Smooth muscle cell (in vitro differentiated cells): ENCODE measurements around the gene FBXL19. TPM values are rescaled to one million over a fixed set of nuclear protein-coding genes. Genes with fewer than 3 reads are reported as not detected.
A peak's percentile ranks its signal among the peaks of the same experiment; 100 is the strongest.

ENCODE experiments used
- DNase-seq: peaks from one replicate; lab custom pipeline; 2025; ENCODE audit not compliant: unreplicated experiment; lab: John Stamatoyannopoulos, UW
- H2AFZ ChIP-seq: fragments of 200-600 bp; sonication (generic); 2 replicates; pipeline ENCODE4 v1.6.0; 2016; ENCODE audit warnings: antibody characterized with exemption, low read depth, mild to moderate bottlenecking
- H3F3A ChIP-seq: fragments of 200-600 bp; sonication (generic); 2 replicates; pipeline ENCODE4 v1.6.0; 2017; ENCODE audit warnings: antibody characterized with exemption, low read depth
- H3K27ac ChIP-seq: fragments of 200-600 bp; sonication (generic); 2 replicates; pipeline ENCODE4 v1.5.1; 2016; ENCODE audit warnings: low read depth, mild to moderate bottlenecking
- H3K27me3 ChIP-seq: fragments of 200-600 bp; sonication (generic); 2 replicates; pipeline ENCODE4 v1.6.1; 2016; ENCODE audit warnings: low read depth, mild to moderate bottlenecking
- H3K36me3 ChIP-seq: fragments of 200-600 bp; sonication (generic); 2 replicates; pipeline ENCODE4 v1.5.1; 2016; ENCODE audit warnings: low read depth
- H3K4me1 ChIP-seq: fragments of 200-600 bp; sonication (generic); 2 replicates; pipeline ENCODE4 v1.5.1; 2016; ENCODE audit warnings: low read depth
- H3K4me2 ChIP-seq: fragments of 200-600 bp; sonication (generic); 2 replicates; pipeline ENCODE4 v1.6.0; 2016; ENCODE audit warnings: mild to moderate bottlenecking
- H3K4me3 ChIP-seq: fragments of 200-600 bp; sonication (generic); 2 replicates; pipeline ENCODE4 v1.5.1; 2016; ENCODE audit warnings: mild to moderate bottlenecking
- H3K79me2 ChIP-seq: fragments of 200-600 bp; sonication (generic); 2 replicates; pipeline ENCODE4 v1.6.0; 2016; ENCODE audit warnings: low read depth, mild to moderate bottlenecking
- H3K9ac ChIP-seq: fragments of 200-600 bp; sonication (generic); 2 replicates; pipeline ENCODE4 v1.6.0; 2016; ENCODE audit warnings: low read depth
- H3K9me3 ChIP-seq: fragments of 200-600 bp; sonication (generic); replicated peaks from 2 replicates; pipeline ENCODE4 v1.5.1; 2016; ENCODE audit warnings: low read depth
- H4K20me1 ChIP-seq: fragments of 200-600 bp; sonication (generic); 2 replicates; pipeline ENCODE4 v1.6.0; 2016; ENCODE audit warnings: low read depth
- WGBS: methylation state at CpG from one replicate; pipeline ENCODE4 v1.1.7; 2016; ENCODE audit warnings: low lambda C conversion rate; 5-methylcytosine and 5-hydroxymethylcytosine counted together
- polyA plus RNA-seq: library from polyadenylated mRNA; unstranded; fragments of >200 nt; fragmentation: Nextera tagmentation; extraction: Ambion mirVana; gene quantifications from 2 replicates; pipeline ENCODE4 v1.2.1, GENCODE V29; 2016
- total RNA-seq: library from RNA; depleted of rRNA; stranded (reverse); fragments of >200 nt; gene quantifications from 2 replicates; pipeline ENCODE4 v1.2.3, GENCODE V29; 2014
- TF ChIP-seq, protein P1 (sequence below): fragments of 200-600 bp; sonication (generic); IDR thresholded peaks from 2 replicates; pipeline ENCODE4 v1.5.1; 2017; ENCODE audit warnings: borderline replicate concordance, mild to moderate bottlenecking, antibody characterized with exemption; ENCODE audit not compliant: insufficient read depth, poor library complexity, severe bottlenecking

Gene FBXL19
- total and polyA plus RNA-seq, 2 experiments from 2014 or later = 1.3 to 4.5 TPM

DNA sequence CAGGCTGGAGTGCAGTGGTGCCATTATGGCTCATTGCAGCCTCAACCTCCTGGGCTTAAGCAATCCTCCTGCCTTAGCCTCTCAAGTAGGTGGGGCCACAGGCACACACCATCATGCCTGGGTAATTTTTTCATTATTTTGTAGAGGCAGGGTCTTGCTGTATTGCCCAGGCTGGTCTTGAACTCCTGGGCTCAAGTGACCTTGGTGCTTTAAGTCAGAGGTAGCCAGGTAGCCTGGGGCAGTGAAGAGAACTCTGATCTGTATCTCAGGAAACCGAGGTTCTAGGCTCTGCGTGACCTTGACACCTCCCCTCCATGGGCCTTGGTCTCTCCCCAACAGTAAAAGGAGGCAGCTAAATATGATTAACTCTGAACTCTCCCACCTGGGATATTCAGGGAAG lies 23.6 kb upstream of the FBXL19 start:
- H3K4me1 ChIP-seq = peaks cover 9% of the 10 kb centered on the region
- peaks cover 13% of the 10 kb centered on the region for H3F3A ChIP-seq
- WGBS = 93% methylated on average over 2 of the region's 2 CpGs

DNA sequence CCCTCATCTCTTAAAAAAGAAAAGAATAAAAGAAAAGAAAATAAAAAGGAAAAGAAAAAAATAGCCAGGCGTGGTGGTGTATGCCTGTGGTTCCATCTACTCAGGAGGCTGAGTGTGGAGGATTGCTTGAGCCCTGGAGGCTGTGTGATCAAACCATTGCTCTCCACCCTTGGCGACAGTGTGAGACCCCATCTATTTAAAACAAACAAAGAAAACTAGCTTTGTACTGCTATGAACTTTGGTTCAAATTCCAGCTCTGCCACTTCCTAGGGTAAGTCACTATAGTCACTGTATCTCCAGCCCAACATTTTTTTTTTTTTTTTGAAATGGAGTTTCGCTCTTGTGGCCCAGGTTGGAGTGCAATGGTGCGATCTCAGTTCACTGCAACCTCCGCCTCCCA lies 22.8 kb upstream of the FBXL19 start:
- Histone ChIP-seq H3K4me2 (no peak overlapping the region), H3K27ac (no peak overlapping the region), H3K27me3 (no peaks in the 10 kb centered on the region), H3K4me3 (no peak overlapping the region), H3K9me3 (no peaks in the 10 kb centered on the region), H3K79me2 (peaks cover 3% of the 10 kb centered on the region), H4K20me1 (no peaks in the 10 kb centered on the region), H3K36me3 (no peaks in the 10 kb centered on the region), H2AFZ (no peak overlapping the region), H3K4me1 (peaks cover 8% of the 10 kb centered on the region), H3K9ac (no peak overlapping the region), H3F3A (peaks cover 10% of the 10 kb centered on the region)
- TF ChIP-seq, protein P1, sequence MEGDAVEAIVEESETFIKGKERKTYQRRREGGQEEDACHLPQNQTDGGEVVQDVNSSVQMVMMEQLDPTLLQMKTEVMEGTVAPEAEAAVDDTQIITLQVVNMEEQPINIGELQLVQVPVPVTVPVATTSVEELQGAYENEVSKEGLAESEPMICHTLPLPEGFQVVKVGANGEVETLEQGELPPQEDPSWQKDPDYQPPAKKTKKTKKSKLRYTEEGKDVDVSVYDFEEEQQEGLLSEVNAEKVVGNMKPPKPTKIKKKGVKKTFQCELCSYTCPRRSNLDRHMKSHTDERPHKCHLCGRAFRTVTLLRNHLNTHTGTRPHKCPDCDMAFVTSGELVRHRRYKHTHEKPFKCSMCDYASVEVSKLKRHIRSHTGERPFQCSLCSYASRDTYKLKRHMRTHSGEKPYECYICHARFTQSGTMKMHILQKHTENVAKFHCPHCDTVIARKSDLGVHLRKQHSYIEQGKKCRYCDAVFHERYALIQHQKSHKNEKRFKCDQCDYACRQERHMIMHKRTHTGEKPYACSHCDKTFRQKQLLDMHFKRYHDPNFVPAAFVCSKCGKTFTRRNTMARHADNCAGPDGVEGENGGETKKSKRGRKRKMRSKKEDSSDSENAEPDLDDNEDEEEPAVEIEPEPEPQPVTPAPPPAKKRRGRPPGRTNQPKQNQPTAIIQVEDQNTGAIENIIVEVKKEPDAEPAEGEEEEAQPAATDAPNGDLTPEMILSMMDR = no peak
- WGBS = 98% methylated on average over 5 of the region's 5 CpGs
- DNase-seq = no peak

More for the DNA sequence above, 23.6 kb upstream of the FBXL19 start:
- Histone ChIP-seq H2AFZ (no peak overlapping the region), H3K79me2 (peaks cover 3% of the 10 kb centered on the region), H3K4me2 (no peak overlapping the region), H3K9ac (no peak overlapping the region), H3K9me3 (no peaks in the 10 kb centered on the region), H3K36me3 (no peaks in the 10 kb centered on the region), H3K27me3 (no peaks in the 10 kb centered on the region), H3K4me3 (no peak overlapping the region), H3K27ac (no peak overlapping the region), H4K20me1 (no peaks in the 10 kb centered on the region)
- no peak for DNase-seq
- TF ChIP-seq, protein P1 = no peak

DNA sequence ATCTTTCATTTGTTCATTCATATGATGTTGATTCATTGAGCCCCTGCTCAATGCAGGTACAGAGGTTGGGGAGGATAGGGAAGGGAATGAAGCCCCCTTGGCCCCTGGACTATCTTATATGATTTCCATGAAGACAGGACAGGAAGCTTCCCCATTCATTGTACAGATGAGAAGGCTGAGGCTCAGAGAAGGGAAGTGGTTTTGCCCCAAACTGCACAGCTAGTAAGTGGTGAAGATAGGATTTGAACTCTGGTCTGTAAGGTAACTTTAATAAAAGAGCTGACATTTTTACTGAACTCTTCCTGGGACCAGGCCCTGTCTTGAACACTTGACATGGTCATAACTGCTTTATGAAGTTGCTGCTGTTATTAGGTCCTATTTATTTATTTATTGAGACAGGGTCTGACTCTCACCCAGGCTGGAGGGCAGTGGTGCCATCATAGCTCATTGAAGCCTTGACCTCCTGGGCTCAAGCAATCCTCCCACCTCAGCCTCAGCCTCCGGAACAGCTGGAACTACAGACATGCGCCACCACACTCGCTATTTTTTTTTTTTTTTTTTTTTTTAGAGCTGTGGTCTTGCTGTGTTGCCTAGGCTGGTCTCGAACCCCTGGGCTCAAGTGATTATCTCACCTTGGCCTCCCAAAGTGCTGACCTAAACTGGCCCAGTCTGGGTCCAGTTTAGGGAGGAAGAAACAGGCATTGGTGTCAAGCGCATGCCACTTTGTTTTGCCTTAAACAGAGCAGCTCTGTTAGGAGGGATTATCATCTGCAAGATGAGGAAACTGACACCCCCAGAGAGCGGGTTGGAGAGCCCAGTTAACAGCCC lies 22.0 kb upstream of the FBXL19 start:
- Histone ChIP-seq H3K4me2 (peak overlapping the region; percentile 85), H3K27ac (no peak overlapping the region), H3K9ac (no peak overlapping the region), H3K79me2 (peaks cover 3% of the 10 kb centered on the region), H3K4me1 (peaks cover 3% of the 10 kb centered on the region), H3K27me3 (no peaks in the 10 kb centered on the region), H3F3A (peaks cover 6% of the 10 kb centered on the region), H4K20me1 (no peaks in the 10 kb centered on the region), H3K9me3 (no peaks in the 10 kb centered on the region), H3K36me3 (no peaks in the 10 kb centered on the region), H3K4me3 (peak overlapping the region; percentile 48), H2AFZ (peak overlapping the region; percentile 51)
- no peak for DNase-seq
- 49% methylated on average over 6 of the region's 6 CpGs for WGBS
- TF ChIP-seq, protein P1 = no peak
